GM04503 (cell line): ENCODE data around the gene NCKAP5.

Experiments
- DNase-seq: peaks from one replicate; pipeline ENCODE4 v3.0.0-alpha.2; 2012; ENCODE audit warnings: low read depth

The NCKAP5 gene

DNA sequence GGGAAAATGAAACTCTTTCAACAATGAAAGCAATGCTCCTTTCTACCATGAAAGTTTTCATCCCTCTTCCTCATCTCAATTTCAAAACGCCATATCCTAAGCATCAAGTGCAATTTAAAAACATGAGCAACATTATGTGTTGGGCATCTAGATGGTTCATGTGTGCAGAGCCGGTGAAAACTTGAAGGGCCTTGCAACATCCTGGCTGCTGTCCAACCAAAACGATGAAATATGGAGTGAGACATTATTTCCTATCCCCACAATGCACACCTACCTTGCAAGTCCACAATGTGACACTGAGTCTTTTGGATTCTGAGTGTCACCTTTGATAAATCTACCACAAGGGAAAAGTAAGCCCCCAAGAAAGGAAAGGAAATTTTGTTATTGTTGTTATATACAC, 110.0 kb downstream of the NCKAP5 start:
- no peak for DNase-seq

- DNase-seq = no peak
Measured at GRCh38 chr2:133457861-133458260, 110.4 kb downstream of the NCKAP5 start.

- no peak for DNase-seq
Measured at GRCh38 chr2:133456971-133457370, 111.3 kb downstream of the NCKAP5 start.

DNA sequence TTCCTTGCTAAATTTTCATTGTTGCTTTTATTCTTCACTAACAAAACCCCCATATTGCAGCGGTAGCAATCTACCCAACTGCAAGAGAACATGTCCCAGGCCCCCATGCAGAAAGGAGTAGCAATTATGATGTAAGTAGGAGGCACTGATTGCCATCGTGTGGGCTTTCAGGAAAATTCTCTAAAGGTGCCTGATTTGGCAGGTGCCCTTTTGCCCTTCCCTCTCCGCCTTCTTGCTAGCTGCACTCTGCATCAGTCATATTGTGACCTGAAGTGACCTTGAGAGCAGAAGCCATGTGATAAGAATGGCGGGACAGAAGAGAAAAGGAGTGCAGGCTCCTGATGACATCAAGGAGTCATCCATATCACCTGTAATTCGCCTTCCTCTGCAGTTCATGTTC, 112.1 kb downstream of the NCKAP5 start:
- no peak for DNase-seq

- DNase-seq = no peak
Measured at GRCh38 chr2:133453032-133453431, 115.2 kb downstream of the NCKAP5 start.

DNA sequence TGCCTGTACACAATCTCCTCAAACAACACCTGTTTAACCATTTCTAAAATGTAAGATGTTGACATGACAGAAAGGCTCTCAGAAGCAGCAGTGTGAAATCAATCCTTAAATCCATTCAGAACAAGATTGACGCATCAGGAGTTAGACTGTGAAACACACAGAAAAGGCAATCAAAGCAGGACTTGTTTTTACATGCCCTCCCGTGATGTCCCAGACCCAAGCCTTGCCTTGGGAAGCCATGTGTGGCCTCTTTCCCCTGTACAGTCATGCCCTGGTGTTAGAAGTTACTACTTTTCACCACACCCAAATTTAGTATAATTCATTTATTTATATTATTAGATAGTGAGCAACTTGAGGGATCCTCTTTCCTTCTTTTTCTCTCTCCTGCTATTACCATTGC, 115.7 kb downstream of the NCKAP5 start:
- DNase-seq = no peak

GRCh38 chr2:133452146-133452545, 116.1 kb downstream of the NCKAP5 start:
- DNase-seq = no peak

DNA sequence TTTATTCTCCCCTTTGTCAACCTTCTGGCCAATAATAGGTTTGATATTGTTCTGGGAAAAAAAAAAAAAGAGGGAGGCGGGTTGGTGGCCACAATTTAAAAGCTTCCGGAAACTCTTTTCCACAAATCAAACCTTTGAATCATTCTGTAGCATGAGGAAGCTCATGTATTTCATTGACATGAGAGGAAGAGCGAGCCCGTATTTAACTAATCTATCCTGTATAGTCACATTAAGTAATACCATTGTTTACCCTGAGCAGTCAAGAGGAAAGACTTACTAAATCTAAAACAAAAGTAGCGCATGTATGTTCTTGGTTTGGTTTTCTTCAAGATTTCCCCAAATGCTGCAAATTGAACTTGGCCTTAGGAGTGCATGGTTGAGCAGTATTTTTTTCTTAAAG, 120.1 kb downstream of the NCKAP5 start:
- no peak for DNase-seq

DNA sequence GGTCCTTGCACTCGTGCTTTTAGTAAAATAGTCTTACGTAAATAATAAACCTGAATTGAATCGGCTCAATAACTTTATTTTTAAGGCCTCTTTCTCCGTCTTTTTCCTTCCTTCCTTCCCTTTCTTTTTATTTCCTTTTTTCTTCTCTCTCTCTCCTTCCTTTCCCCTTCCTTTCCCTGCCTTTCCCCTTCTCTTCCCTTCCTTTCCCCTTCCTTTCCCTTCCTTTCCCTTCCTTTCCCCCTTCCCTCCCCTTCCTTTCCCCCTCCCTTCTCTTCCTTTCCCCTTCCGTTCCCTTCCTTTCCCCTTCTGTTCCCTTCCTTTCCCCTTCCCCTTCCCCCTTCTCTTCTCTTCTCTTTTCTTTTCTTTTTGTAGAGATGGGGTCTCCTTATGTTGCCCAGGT, 121.0 kb downstream of the NCKAP5 start:
- no peak for DNase-seq

DNA sequence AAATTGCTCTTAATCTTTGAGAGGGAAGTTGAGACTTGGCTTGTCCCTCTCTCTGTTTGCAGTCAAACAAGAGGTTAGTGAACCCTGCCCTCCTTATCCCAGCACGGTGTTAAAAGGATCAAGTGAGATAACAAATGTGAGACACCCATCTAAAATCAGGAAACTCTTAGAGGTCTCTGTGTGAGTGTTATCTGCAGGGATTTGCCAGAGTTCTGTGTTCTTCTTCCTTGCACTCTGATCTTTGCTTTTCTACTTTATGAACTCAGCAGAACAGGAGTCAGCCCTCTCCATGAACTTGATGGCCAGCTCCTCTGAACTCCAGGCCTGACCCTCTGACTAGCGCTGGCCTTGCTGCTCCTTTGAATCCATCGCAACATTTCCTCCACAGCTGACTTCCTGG, 123.8 kb downstream of the NCKAP5 start:
- DNase-seq = no peak

- no peak for DNase-seq
Measured at GRCh38 chr2:133442393-133442792, 125.9 kb downstream of the NCKAP5 start.

GRCh38 chr2:133439565-133439920, 128.7 kb downstream of the NCKAP5 start:
- DNase-seq = no peak

GRCh38 chr2:133438848-133439564, 129.3 kb downstream of the NCKAP5 start:
- DNase-seq = no peak

GRCh38 chr2:133438026-133438425, 130.2 kb downstream of the NCKAP5 start:
- no peak for DNase-seq

- DNase-seq = no peak
Measured at GRCh38 chr2:133437492-133437891, 130.8 kb downstream of the NCKAP5 start.

- DNase-seq = no peak
Measured at GRCh38 chr2:133434959-133435668, 133.1 kb downstream of the NCKAP5 start.

- no peak for DNase-seq
Measured at GRCh38 chr2:133433455-133434451, 134.5 kb downstream of the NCKAP5 start.

DNA sequence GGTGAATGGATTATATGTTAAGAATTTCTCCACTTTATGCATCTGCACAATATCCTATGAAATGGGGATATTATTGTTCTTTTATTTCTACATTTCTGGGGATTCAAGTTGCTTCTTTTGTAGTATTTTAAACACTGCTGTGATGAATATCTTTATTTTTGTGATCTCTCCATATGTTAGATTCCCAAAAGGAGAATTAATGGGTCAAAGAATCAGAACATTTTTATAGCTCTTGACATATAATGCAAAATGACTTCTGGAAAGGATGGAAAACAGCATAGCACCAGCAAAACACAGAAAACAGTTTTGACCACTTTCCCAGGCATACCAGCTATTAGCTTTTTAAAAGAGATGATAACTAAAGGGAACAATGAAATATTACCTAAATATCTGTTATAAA, 135.5 kb downstream of the NCKAP5 start:
- no peak for DNase-seq

GRCh38 chr2:133431289-133431688, 137.0 kb downstream of the NCKAP5 start:
- no peak for DNase-seq

DNA sequence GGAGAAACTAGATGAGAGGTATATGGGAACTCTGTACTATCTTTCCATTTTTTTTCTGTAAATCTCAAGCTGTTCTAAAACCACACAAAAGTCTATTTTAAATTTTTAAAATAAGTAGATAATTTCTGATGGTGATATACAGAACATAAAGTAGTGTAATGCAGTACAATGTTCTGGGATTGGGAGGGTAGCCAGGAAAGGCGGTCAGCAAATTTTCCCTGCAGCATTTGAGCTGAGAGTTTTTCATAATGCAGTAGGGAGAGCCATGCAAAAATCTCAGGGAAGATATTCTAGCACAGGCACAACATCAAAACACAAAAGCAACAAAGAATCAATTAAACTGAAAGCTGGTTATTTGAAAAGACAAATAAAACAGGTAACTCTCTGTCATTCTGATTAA, 141.5 kb downstream of the NCKAP5 start:
- no peak for DNase-seq

- DNase-seq = no peak
Measured at GRCh38 chr2:133425612-133426011, 142.7 kb downstream of the NCKAP5 start.

GRCh38 chr2:133424876-133425275, 143.4 kb downstream of the NCKAP5 start:
- DNase-seq = no peak

GRCh38 chr2:133422931-133423351, 145.3 kb downstream of the NCKAP5 start:
- peak; percentile 61 for DNase-seq
